Measurements from ENCODE around the gene HIVEP3. TPM values are rescaled to one million over a fixed set of nuclear protein-coding genes. Genes with fewer than 3 reads are reported as not detected.

Gene HIVEP3
- total and polyA plus RNA-seq, 11 donors, result 3.2 to 11.9 (median 5.0) TPM

DNA sequence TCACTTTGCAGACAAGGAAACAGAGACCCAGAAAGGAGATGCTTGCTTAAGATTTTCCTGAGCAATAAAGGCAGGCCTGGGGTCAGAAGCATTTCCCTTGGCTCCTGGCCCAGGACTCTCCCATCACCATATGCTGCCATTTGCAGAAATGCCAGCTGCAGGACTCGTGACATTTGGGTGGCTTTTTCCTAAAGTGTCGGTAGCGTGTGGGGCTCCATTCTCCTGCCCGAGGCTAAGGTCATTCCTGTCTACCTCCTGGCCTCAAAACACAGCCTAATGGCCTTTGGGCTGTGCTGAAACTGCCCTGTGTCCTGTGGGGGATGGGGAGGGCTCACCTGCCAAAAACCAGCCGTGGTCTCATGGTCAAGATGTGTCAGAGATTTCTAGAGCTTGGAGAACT is 218.1 kb downstream of the HIVEP3 start:
- intact Hi-C loops (cut with DNase I), result no loop called here
- no peak for DNase-seq
- Histone ChIP-seq H3K36me3 (no peaks in the 10 kb centered on the region), H3K4me1 (peaks cover 0 to 8% (median 0%) of the 10 kb centered on the region in 12 donors), H3K9me3 (no peaks in the 10 kb centered on the region), H3K27ac (no peak overlapping the region), H3K27me3 (no peaks in the 10 kb centered on the region), H3K4me3 (no peak overlapping the region)
- whole genome bisulfite sequencing, 4 donors, result 77 to 100% (median 85%) methylated on average over 5 of the region's 5 CpGs
- ATAC-seq, result no peak
- TF ChIP-seq, protein P1, sequence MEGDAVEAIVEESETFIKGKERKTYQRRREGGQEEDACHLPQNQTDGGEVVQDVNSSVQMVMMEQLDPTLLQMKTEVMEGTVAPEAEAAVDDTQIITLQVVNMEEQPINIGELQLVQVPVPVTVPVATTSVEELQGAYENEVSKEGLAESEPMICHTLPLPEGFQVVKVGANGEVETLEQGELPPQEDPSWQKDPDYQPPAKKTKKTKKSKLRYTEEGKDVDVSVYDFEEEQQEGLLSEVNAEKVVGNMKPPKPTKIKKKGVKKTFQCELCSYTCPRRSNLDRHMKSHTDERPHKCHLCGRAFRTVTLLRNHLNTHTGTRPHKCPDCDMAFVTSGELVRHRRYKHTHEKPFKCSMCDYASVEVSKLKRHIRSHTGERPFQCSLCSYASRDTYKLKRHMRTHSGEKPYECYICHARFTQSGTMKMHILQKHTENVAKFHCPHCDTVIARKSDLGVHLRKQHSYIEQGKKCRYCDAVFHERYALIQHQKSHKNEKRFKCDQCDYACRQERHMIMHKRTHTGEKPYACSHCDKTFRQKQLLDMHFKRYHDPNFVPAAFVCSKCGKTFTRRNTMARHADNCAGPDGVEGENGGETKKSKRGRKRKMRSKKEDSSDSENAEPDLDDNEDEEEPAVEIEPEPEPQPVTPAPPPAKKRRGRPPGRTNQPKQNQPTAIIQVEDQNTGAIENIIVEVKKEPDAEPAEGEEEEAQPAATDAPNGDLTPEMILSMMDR (IDR thresholded peaks at IDR 0.05), result no peak
- TF ChIP-seq POLR2A (IDR thresholded peaks at IDR 0.05), result no peak

DNA sequence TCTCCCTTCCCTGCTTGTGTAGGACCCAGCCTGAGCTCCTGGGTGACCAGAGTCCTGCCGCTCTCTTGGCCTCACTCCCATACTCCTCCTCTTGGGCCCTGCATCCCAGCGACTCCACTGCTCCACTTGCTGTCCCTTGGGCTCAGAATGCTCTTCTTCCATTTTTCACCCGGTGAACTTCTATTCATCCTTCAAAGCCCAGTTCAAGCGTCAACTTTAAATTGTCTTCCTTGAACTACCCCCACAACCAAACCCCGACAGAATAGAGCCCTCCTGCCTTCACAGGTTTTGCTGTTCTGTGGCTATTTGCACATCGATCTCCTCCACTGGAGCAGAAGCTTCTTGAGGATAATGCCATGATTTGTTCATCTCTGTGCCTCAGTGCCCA is 218.9 kb downstream of the HIVEP3 start:
- WGBS, 4 donors, result 94 to 98% (median 97%) methylated on average over 6 of the region's 6 CpGs
- Histone ChIP-seq H3K27me3 (no peaks in the 10 kb centered on the region), H3K4me1 (peaks cover 0 to 13% (median 2%) of the 10 kb centered on the region in 12 donors), H3K4me3 (no peak overlapping the region), H3K27ac (no peak overlapping the region), H3K36me3 (no peaks in the 10 kb centered on the region), H3K9me3 (no peaks in the 10 kb centered on the region)
- DNase-seq (no peak), ATAC-seq (no peak)
- no peak for TF ChIP-seq POLR2A (IDR thresholded peaks at IDR 0.05)
- TF ChIP-seq, protein P1 (IDR thresholded peaks at IDR 0.05), result no peak
- intact Hi-C loops (cut with DNase I), result no loop called here

DNA sequence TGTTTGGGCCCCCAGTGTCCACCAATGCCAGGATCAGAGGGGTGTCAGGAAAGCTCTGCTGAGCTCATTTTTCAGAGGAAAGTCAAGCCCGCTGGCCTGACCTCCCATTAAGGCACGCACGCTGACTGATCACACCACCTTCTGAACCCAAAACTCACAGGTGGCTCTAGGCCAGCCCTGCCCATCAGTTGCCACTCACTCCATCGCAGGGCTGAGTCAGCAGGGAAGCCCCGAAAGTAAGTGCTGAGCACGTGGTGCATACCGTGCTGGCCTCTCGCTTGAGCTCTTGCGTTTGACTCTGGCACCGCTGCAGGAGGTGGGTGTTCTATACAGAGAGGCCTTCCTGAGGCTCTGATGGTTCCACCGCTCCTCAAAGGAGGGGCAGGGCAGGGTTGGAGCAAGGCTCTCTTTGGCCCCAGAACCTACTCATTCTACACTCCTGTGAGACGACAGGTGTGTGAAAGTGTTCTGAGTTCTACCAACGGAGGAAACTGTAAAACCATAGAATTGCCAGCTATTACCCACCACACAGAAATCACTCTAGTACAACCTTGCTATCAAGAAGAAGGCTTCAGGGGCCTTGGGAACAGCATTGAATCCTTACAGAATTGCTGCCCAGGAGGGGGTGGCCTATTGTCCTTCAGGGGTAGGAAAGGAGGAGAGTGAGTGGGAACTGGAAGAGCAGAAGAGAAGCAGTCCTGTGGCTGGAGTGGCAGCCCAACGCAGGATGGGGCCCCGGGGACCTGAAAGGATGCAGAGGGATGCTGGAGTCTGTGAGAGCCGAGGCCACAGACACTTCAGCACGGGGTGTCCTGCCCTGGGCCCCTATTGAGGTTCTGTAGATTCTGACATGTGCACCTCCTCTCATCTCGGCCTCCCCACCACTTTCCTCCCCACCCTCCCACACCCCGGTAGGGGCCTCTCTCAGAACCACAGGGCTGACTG is 219.5 kb downstream of the HIVEP3 start:
- no peaks in the 10 kb centered on the region for H3K9me3 ChIP-seq
- peaks cover 0 to 18% (median 4%) of the 10 kb centered on the region in 12 donors for H3K4me1 ChIP-seq
- DNase-seq, result no peak
- no peak for ATAC-seq
- H3K27me3 ChIP-seq, result no peaks in the 10 kb centered on the region
- H3K36me3 ChIP-seq, result no peaks in the 10 kb centered on the region
- no peak overlapping the region for H3K4me3 ChIP-seq
- WGBS, 4 donors, result 93 to 95% (median 94%) methylated on average over 12 to 19 of the region's 19 CpGs
- no peak overlapping the region for H3K27ac ChIP-seq
- intact Hi-C loops (cut with DNase I), result no loop called here
- TF ChIP-seq POLR2A (IDR thresholded peaks at IDR 0.05), result no peak
- TF ChIP-seq, protein P1 (IDR thresholded peaks at IDR 0.05), result no peak

DNA sequence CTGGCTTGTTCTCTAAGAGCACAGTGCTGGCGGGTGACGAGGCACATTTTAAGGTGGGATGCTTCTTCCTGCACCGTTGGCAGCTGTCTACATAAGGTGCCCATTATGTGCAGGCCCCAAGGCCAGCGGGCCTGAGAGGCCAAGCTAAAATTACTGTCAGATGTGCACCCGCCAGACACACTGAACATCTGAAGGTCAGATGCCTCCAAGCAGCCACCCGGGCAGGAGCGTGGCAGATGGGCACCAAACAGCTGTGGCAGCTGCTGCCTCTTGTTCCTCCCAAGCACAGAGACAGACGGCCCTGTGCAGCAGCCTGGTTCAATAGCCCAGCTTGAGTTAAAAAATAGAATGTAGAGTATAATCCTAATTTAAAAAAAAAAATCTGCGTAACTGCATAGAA is 222.3 kb downstream of the HIVEP3 start:
- peak overlapping the region in 3 of 12 donors; percentile 5 to 36 (median 27) for H3K27ac ChIP-seq
- TF ChIP-seq POLR2A (IDR thresholded peaks at IDR 0.05), result no peak
- H3K36me3 ChIP-seq, result no peaks in the 10 kb centered on the region
- WGBS, 4 donors, result 61 to 83% (median 71%) methylated on average over 8 to 9 of the region's 9 CpGs
- intact Hi-C loops (cut with DNase I), result no loop called here
- ATAC-seq (peak in 3 of 4 donors; percentile 47 to 62 (median 56)), DNase-seq (peak in 1 of 5 donors; percentile 66)
- no peak overlapping the region for H3K4me3 ChIP-seq
- no peaks in the 10 kb centered on the region for H3K9me3 ChIP-seq
- H3K27me3 ChIP-seq, result no peaks in the 10 kb centered on the region
- H3K4me1 ChIP-seq, result peaks cover 0 to 22% (median 4%) of the 10 kb centered on the region in 12 donors

All from heart left ventricle (tissue), 16 donors.